AG20443 (cell line): ENCODE measurements around the gene TYMP.
"Not testable (repeated sequence)": the region's sequence is repeated elsewhere in the genome, so short reads cannot be mapped to it uniquely, and the experiment has no call there.

Experiments
- DNase-seq: peaks from one replicate; pipeline ENCODE4 v3.0.0; 2012; ENCODE audit warnings: low spot score, mixed read lengths

TYMP gene

GRCh38 chr22:50540381-50540780, 10.6 kb upstream of the TYMP start:
- DNase-seq, result no peak

- no peak for DNase-seq
Measured at GRCh38 chr22:50537765-50538164, 8.0 kb upstream of the TYMP start.

- no peak for DNase-seq
Measured at GRCh38 chr22:50536226-50536625, 6.4 kb upstream of the TYMP start.

- no peak for DNase-seq
Measured at GRCh38 chr22:50535113-50535512, 5.3 kb upstream of the TYMP start.

- DNase-seq, result not testable (repeated sequence)
Measured at GRCh38 chr22:50533856-50534711, 4.3 kb upstream of the TYMP start.

- no peak for DNase-seq
Measured at GRCh38 chr22:50532824-50533796, 3.3 kb upstream of the TYMP start.

- peak; percentile 85 for DNase-seq
Measured at GRCh38 chr22:50531962-50532674, 2.3 kb upstream of the TYMP start.

GRCh38 chr22:50531546-50531961, 1.7 kb upstream of the TYMP start:
- DNase-seq, result no peak

- peak; percentile 79 for DNase-seq
Measured at GRCh38 chr22:50530877-50531545, 1.2 kb upstream of the TYMP start.

GRCh38 chr22:50530580-50530876, 716 bp upstream of the TYMP start:
- no peak for DNase-seq

GRCh38 chr22:50529416-50529896, 356 bp downstream of the TYMP start:
- no peak for DNase-seq

GRCh38 chr22:50528682-50529415, 963 bp downstream of the TYMP start:
- no peak for DNase-seq

- no peak for DNase-seq
Measured at GRCh38 chr22:50527921-50528681, 1.7 kb downstream of the TYMP start.

- DNase-seq, result no peak
Measured at GRCh38 chr22:50526834-50527801, 2.7 kb downstream of the TYMP start.

- peak; percentile 74 for DNase-seq
Measured at GRCh38 chr22:50526108-50526833, 3.5 kb downstream of the TYMP start.

GRCh38 chr22:50525858-50526107, 4.0 kb downstream of the TYMP start:
- DNase-seq, result no peak

GRCh38 chr22:50525104-50525857, 4.5 kb downstream of the TYMP start, which contains the start of gene SCO2:
SCO2 (minus strand) TSS chr22:50525598; CDS start chr22:50524411, 1,187 bp downstream.
- DNase-seq, result peak; percentile 100

GRCh38 chr22:50524676-50525103, 5.1 kb downstream of the TYMP start:
- no peak for DNase-seq
